ENCODE measurements around the gene MIPEP. TPM values are rescaled to one million over a fixed set of nuclear protein-coding genes. Genes with fewer than 3 reads are reported as not detected.

Gene MIPEP
- total RNA-seq, 4 donors from 2014 or later: 9.2 to 21.4 (median 18.3) TPM

- no peak for TF ChIP-seq CTCF (IDR thresholded peaks at IDR 0.05; ENCODE audit: low read depth)
These were observed 77.7 kb downstream of the MIPEP start for GRCh38 chr13:23811366-23812062.

- TF ChIP-seq CTCF (IDR thresholded peaks at IDR 0.05; ENCODE audit: low read depth): no peak
These were observed 78.4 kb downstream of the MIPEP start for GRCh38 chr13:23810685-23811240.

DNA sequence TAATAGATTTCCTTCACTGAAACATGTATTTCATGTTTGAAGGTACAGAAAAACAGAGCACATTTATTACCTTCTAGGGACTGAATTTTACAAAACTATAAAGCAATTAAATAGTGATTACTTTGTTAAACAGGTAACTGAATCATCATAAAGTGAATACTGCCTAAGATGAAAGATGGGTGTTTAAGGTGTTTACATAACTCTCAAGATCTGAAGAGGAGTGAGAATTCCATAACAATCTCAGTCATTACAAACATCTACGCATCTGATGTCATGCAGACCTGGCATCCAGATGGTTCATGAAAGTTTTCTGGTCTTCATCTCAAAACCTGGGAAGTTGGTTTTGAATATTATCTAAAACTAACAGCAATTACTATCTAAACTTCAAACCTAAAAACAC, 80.4 kb downstream of the MIPEP start:
- no peak for TF ChIP-seq CTCF (IDR thresholded peaks at IDR 0.05; ENCODE audit: low read depth)

- TF ChIP-seq CTCF (IDR thresholded peaks at IDR 0.05; ENCODE audit: low read depth): no peak
These were observed 82.2 kb downstream of the MIPEP start for GRCh38 chr13:23806874-23807526.

GRCh38 chr13:23805821-23806220, 83.4 kb downstream of the MIPEP start:
- TF ChIP-seq CTCF (IDR thresholded peaks at IDR 0.05; ENCODE audit: low read depth): no peak

- no peak for TF ChIP-seq CTCF (IDR thresholded peaks at IDR 0.05; ENCODE audit: low read depth)
These were observed 84.1 kb downstream of the MIPEP start for GRCh38 chr13:23805122-23805521.

DNA sequence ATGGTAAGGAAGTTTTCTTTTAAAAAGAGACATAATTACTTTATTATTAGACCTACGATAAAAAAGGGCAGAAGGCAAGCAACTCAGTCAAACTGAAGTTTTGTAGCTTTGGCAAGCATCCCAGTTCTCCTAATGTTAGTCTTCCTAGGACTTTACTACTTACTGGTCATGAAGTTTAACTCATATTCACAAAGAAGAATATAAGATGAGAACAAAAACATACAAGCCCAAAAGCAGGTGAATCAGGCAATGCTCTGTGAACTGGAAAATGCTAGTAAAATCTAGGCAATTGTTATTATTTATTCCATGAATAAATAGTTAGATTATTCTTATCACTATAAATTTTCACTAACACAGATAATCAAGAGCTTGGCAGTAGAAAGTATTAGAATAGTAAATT, 85.0 kb downstream of the MIPEP start:
- TF ChIP-seq CTCF (IDR thresholded peaks at IDR 0.05; ENCODE audit: low read depth): no peak

All from subcutaneous adipose tissue (tissue), 4 donors.